ENCODE results near the gene TMEM266. TPM values are rescaled to one million over a fixed set of nuclear protein-coding genes. Genes with fewer than 3 reads are reported as not detected.
"Not testable (repeated sequence)": the region's sequence is repeated elsewhere in the genome, so short reads cannot be mapped to it uniquely, and the experiment has no call there.

The TMEM266 gene
- total and polyA plus RNA-seq, 5 donors, result 0.09 TPM; not detected in 4

- no peak for DNase-seq
- H3K4me3 ChIP-seq (ENCODE audit: low read length), result no peak overlapping the region
- intact Hi-C loops (cut with DNase I), result no loop called here
- H3K27ac ChIP-seq (ENCODE audit: low read length), result no peak overlapping the region
- ATAC-seq, result no peak
- WGBS, result 85% methylated on average over 1 of the region's 1 CpG
- no peaks in the 10 kb centered on the region for H3K27me3 ChIP-seq (ENCODE audit: control insufficient read depth, insufficient read depth)
- no peaks in the 10 kb centered on the region for H3K4me1 ChIP-seq (ENCODE audit: control insufficient read depth, insufficient read depth, low read length)
- H3K9me3 ChIP-seq (ENCODE audit: control insufficient read depth, low read length), result peaks cover 2% of the 10 kb centered on the region
These were observed 21.3 kb upstream of the TMEM266 start for GRCh38 chr15:76038512-76038911.

- 92% methylated on average over 10 of the region's 10 CpGs for WGBS
- intact Hi-C loops (cut with DNase I); ATAC-seq: not testable (repeated sequence)
These were observed 5.6 kb upstream of the TMEM266 start for GRCh38 chr15:76054201-76054600.

GRCh38 chr15:76056931-76057330 is 2.9 kb upstream of the TMEM266 start:
- no peak overlapping the region for H3K27ac ChIP-seq (ENCODE audit: low read length)
- DNase-seq, result no peak
- no peaks in the 10 kb centered on the region for H3K9me3 ChIP-seq (ENCODE audit: control insufficient read depth, low read length)
- 13% methylated on average over 3 of the region's 3 CpGs for WGBS
- H3K4me1 ChIP-seq (ENCODE audit: control insufficient read depth, insufficient read depth, low read length), result no peaks in the 10 kb centered on the region
- intact Hi-C loops (cut with DNase I), result loop anchor here in 2 of 4 donors (2.0 to 5.0 kb wide), 2 partner anchors 80 to 82 kb away; no protein-coding TSS in a partner anchor
- no peak for ATAC-seq
- no peak overlapping the region for H3K4me3 ChIP-seq (ENCODE audit: low read length)
- no peaks in the 10 kb centered on the region for H3K27me3 ChIP-seq (ENCODE audit: control insufficient read depth, insufficient read depth)

More at GRCh38 chr15:76054201-76054600, 5.6 kb upstream of the TMEM266 start:
- H3K4me1 ChIP-seq (ENCODE audit: control insufficient read depth, insufficient read depth, low read length); H3K27me3 ChIP-seq (ENCODE audit: control insufficient read depth, insufficient read depth); DNase-seq; H3K27ac ChIP-seq (ENCODE audit: low read length); H3K4me3 ChIP-seq (ENCODE audit: low read length); H3K9me3 ChIP-seq (ENCODE audit: control insufficient read depth, low read length): not testable (repeated sequence)

GRCh38 chr15:76057332-76058000 is 2.3 kb upstream of the TMEM266 start:
- H3K9me3 ChIP-seq (ENCODE audit: control insufficient read depth, low read length), result no peaks in the 10 kb centered on the region
- DNase-seq (no peak), ATAC-seq (no peak)
- intact Hi-C loops (cut with DNase I), result loop anchor here in 2 of 4 donors (2.0 to 5.0 kb wide), 2 partner anchors 80 to 81 kb away; no protein-coding TSS in a partner anchor
- H3K4me3 ChIP-seq (ENCODE audit: low read length), result peak overlapping the region; percentile 28
- no peaks in the 10 kb centered on the region for H3K4me1 ChIP-seq (ENCODE audit: control insufficient read depth, insufficient read depth, low read length)
- no peaks in the 10 kb centered on the region for H3K27me3 ChIP-seq (ENCODE audit: control insufficient read depth, insufficient read depth)
- H3K27ac ChIP-seq (ENCODE audit: low read length), result no peak overlapping the region
- 3% methylated on average over 7 of the region's 7 CpGs for WGBS

GRCh38 chr15:76058714-76059319 is 968 bp upstream of the TMEM266 start:
- no peaks in the 10 kb centered on the region for H3K27me3 ChIP-seq (ENCODE audit: control insufficient read depth, insufficient read depth)

GRCh38 chr15:76060118-76060989 is 569 bp downstream of the TMEM266 start:
- Histone ChIP-seq H3K4me1 (ENCODE audit: control insufficient read depth, insufficient read depth, low read length) (no peaks in the 10 kb centered on the region), H3K4me3 (ENCODE audit: low read length) (peak overlapping the region; percentile 84), H3K9me3 (ENCODE audit: control insufficient read depth, low read length) (no peaks in the 10 kb centered on the region), H3K27me3 (ENCODE audit: control insufficient read depth, insufficient read depth) (no peaks in the 10 kb centered on the region), H3K27ac (ENCODE audit: low read length) (no peak overlapping the region)
- 17% methylated on average over 20 of the region's 20 CpGs for WGBS
- intact Hi-C loops (cut with DNase I), result no loop called here
- DNase-seq (no peak), ATAC-seq (no peak)

More at GRCh38 chr15:76058714-76059319, 968 bp upstream of the TMEM266 start:
- no peaks in the 10 kb centered on the region for H3K9me3 ChIP-seq (ENCODE audit: control insufficient read depth, low read length)
- intact Hi-C loops (cut with DNase I), result loop anchor here in 3 of 4 donors (2.0 to 5.0 kb wide), 2 partner anchors 78 to 80 kb away; no protein-coding TSS in a partner anchor
- H3K4me3 ChIP-seq (ENCODE audit: low read length), result peak overlapping the region; percentile 84
- peak; percentile 51 to 55 for ATAC-seq
- H3K4me1 ChIP-seq (ENCODE audit: control insufficient read depth, insufficient read depth, low read length), result no peaks in the 10 kb centered on the region
- no peak for DNase-seq
- no peak overlapping the region for H3K27ac ChIP-seq (ENCODE audit: low read length)
- WGBS, result 12% methylated on average over 18 of the region's 18 CpGs

GRCh38 chr15:76061700-76062099 is 1.9 kb downstream of the TMEM266 start:
- H3K4me3 ChIP-seq (ENCODE audit: low read length), result no peak overlapping the region
- H3K9me3 ChIP-seq (ENCODE audit: control insufficient read depth, low read length), result no peaks in the 10 kb centered on the region
- H3K27me3 ChIP-seq (ENCODE audit: control insufficient read depth, insufficient read depth), result peaks cover 3% of the 10 kb centered on the region
- DNase-seq (no peak), ATAC-seq (no peak)
- intact Hi-C loops (cut with DNase I), result no loop called here
- 66% methylated on average over 5 of the region's 5 CpGs for WGBS
- no peak overlapping the region for H3K27ac ChIP-seq (ENCODE audit: low read length)
- no peaks in the 10 kb centered on the region for H3K4me1 ChIP-seq (ENCODE audit: control insufficient read depth, insufficient read depth, low read length)

- ATAC-seq (no peak), DNase-seq (no peak)
- no peaks in the 10 kb centered on the region for H3K4me1 ChIP-seq (ENCODE audit: control insufficient read depth, insufficient read depth, low read length)
- intact Hi-C loops (cut with DNase I), result no loop called here
- peaks cover 3% of the 10 kb centered on the region for H3K27me3 ChIP-seq (ENCODE audit: control insufficient read depth, insufficient read depth)
- 49% methylated on average over 3 of the region's 3 CpGs for WGBS
- no peak overlapping the region for H3K27ac ChIP-seq (ENCODE audit: low read length)
- no peak overlapping the region for H3K4me3 ChIP-seq (ENCODE audit: low read length)
- H3K9me3 ChIP-seq (ENCODE audit: control insufficient read depth, low read length), result no peaks in the 10 kb centered on the region
These were observed 2.5 kb downstream of the TMEM266 start for GRCh38 chr15:76062286-76062685.

GRCh38 chr15:76064375-76064774 is 4.6 kb downstream of the TMEM266 start:
- Histone ChIP-seq H3K27me3 (ENCODE audit: control insufficient read depth, insufficient read depth) (peaks cover 3% of the 10 kb centered on the region), H3K9me3 (ENCODE audit: control insufficient read depth, low read length) (no peaks in the 10 kb centered on the region), H3K27ac (ENCODE audit: low read length) (no peak overlapping the region), H3K4me1 (ENCODE audit: control insufficient read depth, insufficient read depth, low read length) (no peaks in the 10 kb centered on the region), H3K4me3 (ENCODE audit: low read length) (no peak overlapping the region)
- intact Hi-C loops (cut with DNase I), result no loop called here
- 60% methylated on average over 3 of the region's 3 CpGs for WGBS
- ATAC-seq (no peak), DNase-seq (no peak)

- intact Hi-C loops (cut with DNase I), result no loop called here
- Histone ChIP-seq H3K9me3 (ENCODE audit: control insufficient read depth, low read length) (no peaks in the 10 kb centered on the region), H3K4me3 (ENCODE audit: low read length) (no peak overlapping the region), H3K4me1 (ENCODE audit: control insufficient read depth, insufficient read depth, low read length) (no peaks in the 10 kb centered on the region), H3K27ac (ENCODE audit: low read length) (no peak overlapping the region), H3K27me3 (ENCODE audit: control insufficient read depth, insufficient read depth) (peaks cover 3% of the 10 kb centered on the region)
- ATAC-seq, result peak; percentile 32 to 36
- DNase-seq, result no peak
- WGBS, result 20% methylated on average over 6 of the region's 6 CpGs
These were observed 5.5 kb downstream of the TMEM266 start for GRCh38 chr15:76065245-76065644.

GRCh38 chr15:76065793-76066192 is 6.0 kb downstream of the TMEM266 start:
- H3K9me3 ChIP-seq (ENCODE audit: control insufficient read depth, low read length), result no peaks in the 10 kb centered on the region
- DNase-seq, result no peak
- no peak overlapping the region for H3K4me3 ChIP-seq (ENCODE audit: low read length)
- no peak for ATAC-seq
- WGBS, result 49% methylated on average over 5 of the region's 5 CpGs
- no peak overlapping the region for H3K27ac ChIP-seq (ENCODE audit: low read length)
- intact Hi-C loops (cut with DNase I), result no loop called here
- no peaks in the 10 kb centered on the region for H3K4me1 ChIP-seq (ENCODE audit: control insufficient read depth, insufficient read depth, low read length)
- peaks cover 3% of the 10 kb centered on the region for H3K27me3 ChIP-seq (ENCODE audit: control insufficient read depth, insufficient read depth)
